ENCODE data around the gene ADGRD1.

DNA sequence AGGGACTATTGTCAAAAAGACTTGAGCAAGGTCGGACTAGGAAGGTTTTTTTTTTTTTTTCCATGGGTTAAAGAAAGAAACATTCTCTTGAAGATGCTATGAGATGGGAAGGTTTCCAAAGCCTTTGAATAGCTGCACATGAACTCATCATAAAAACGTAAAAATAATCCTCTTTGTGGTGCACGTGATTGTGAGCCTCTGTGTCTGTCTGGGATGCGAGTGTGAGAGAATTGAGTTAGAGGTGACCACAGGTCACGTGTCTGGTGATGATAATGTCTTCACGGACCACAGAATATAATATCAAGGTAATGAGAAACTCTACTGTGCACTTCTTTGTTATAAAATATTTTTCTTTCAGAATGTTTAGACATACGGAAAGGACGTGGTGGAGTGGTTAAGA is 24.3 kb upstream of the ADGRD1 start:
- TF ChIP-seq POLR2AphosphoS5 (IDR thresholded peaks at IDR 0.05), result no peak
- TF ChIP-seq, protein P1, sequence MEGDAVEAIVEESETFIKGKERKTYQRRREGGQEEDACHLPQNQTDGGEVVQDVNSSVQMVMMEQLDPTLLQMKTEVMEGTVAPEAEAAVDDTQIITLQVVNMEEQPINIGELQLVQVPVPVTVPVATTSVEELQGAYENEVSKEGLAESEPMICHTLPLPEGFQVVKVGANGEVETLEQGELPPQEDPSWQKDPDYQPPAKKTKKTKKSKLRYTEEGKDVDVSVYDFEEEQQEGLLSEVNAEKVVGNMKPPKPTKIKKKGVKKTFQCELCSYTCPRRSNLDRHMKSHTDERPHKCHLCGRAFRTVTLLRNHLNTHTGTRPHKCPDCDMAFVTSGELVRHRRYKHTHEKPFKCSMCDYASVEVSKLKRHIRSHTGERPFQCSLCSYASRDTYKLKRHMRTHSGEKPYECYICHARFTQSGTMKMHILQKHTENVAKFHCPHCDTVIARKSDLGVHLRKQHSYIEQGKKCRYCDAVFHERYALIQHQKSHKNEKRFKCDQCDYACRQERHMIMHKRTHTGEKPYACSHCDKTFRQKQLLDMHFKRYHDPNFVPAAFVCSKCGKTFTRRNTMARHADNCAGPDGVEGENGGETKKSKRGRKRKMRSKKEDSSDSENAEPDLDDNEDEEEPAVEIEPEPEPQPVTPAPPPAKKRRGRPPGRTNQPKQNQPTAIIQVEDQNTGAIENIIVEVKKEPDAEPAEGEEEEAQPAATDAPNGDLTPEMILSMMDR (IDR thresholded peaks at IDR 0.05), result no peak
- no peak for TF ChIP-seq POLR2A (IDR thresholded peaks at IDR 0.05)

Data from breast epithelium (tissue), 3 donors.